Measurements from ENCODE around the gene PDE8A.
"Not testable (repeated sequence)": the region's sequence is repeated elsewhere in the genome, so short reads cannot be mapped to it uniquely, and the experiment has no call there.

The PDE8A gene

GRCh38 chr15:85005319-85005718 is 23.7 kb downstream of the PDE8A start:
- TF ChIP-seq POLR2A (IDR thresholded peaks at IDR 0.05; ENCODE audit: low read length): no peak
- TF ChIP-seq GATA1 (IDR thresholded peaks at IDR 0.05; ENCODE audit: low read depth, low read length): no peak
- no peak for DNase-seq

GRCh38 chr15:85005746-85006145 is 24.1 kb downstream of the PDE8A start:
- no peak for DNase-seq
- TF ChIP-seq GATA1 (IDR thresholded peaks at IDR 0.05; ENCODE audit: low read depth, low read length) (no peak), POLR2A (IDR thresholded peaks at IDR 0.05; ENCODE audit: low read length) (no peak)

GRCh38 chr15:85006201-85006600 is 24.5 kb downstream of the PDE8A start:
- no peak for DNase-seq
- no peak for TF ChIP-seq GATA1 (IDR thresholded peaks at IDR 0.05; ENCODE audit: low read depth, low read length)
- TF ChIP-seq POLR2A (IDR thresholded peaks at IDR 0.05; ENCODE audit: low read length): no peak

GRCh38 chr15:85006655-85007054 is 25.0 kb downstream of the PDE8A start:
- TF ChIP-seq POLR2A (IDR thresholded peaks at IDR 0.05; ENCODE audit: low read length) (no peak), GATA1 (IDR thresholded peaks at IDR 0.05; ENCODE audit: low read depth, low read length) (no peak)
- no peak for DNase-seq

- no peak for TF ChIP-seq POLR2A (IDR thresholded peaks at IDR 0.05; ENCODE audit: low read length)
- TF ChIP-seq GATA1 (IDR thresholded peaks at IDR 0.05; ENCODE audit: low read depth, low read length): no peak
These were observed 25.5 kb downstream of the PDE8A start for GRCh38 chr15:85007137-85007536.

GRCh38 chr15:85007741-85008397 is 26.2 kb downstream of the PDE8A start:
- no peak for TF ChIP-seq GATA1 (IDR thresholded peaks at IDR 0.05; ENCODE audit: low read depth, low read length)
- no peak for TF ChIP-seq POLR2A (IDR thresholded peaks at IDR 0.05; ENCODE audit: low read length)
- no peak for DNase-seq

More at GRCh38 chr15:85007137-85007536, 25.5 kb downstream of the PDE8A start:
- DNase-seq: no peak

GRCh38 chr15:85008474-85009260 is 27.0 kb downstream of the PDE8A start:
- no peak for TF ChIP-seq GATA1 (IDR thresholded peaks at IDR 0.05; ENCODE audit: low read depth, low read length)
- TF ChIP-seq POLR2A (IDR thresholded peaks at IDR 0.05; ENCODE audit: low read length): no peak
- no peak for DNase-seq

GRCh38 chr15:85009435-85009834 is 27.8 kb downstream of the PDE8A start:
- TF ChIP-seq GATA1 (IDR thresholded peaks at IDR 0.05; ENCODE audit: low read depth, low read length) (no peak), POLR2A (IDR thresholded peaks at IDR 0.05; ENCODE audit: low read length) (no peak)
- no peak for DNase-seq

GRCh38 chr15:85010071-85010385 is 28.4 kb downstream of the PDE8A start:
- no peak for TF ChIP-seq GATA1 (IDR thresholded peaks at IDR 0.05; ENCODE audit: low read depth, low read length)
- no peak for TF ChIP-seq POLR2A (IDR thresholded peaks at IDR 0.05; ENCODE audit: low read length)
- no peak for DNase-seq

- DNase-seq: no peak
- TF ChIP-seq GATA1 (IDR thresholded peaks at IDR 0.05; ENCODE audit: low read depth, low read length): no peak
- TF ChIP-seq POLR2A (IDR thresholded peaks at IDR 0.05; ENCODE audit: low read length): no peak
These were observed 28.9 kb downstream of the PDE8A start for GRCh38 chr15:85010386-85011159.

GRCh38 chr15:85011160-85011571 is 29.5 kb downstream of the PDE8A start:
- TF ChIP-seq POLR2A (IDR thresholded peaks at IDR 0.05; ENCODE audit: low read length): no peak
- no peak for TF ChIP-seq GATA1 (IDR thresholded peaks at IDR 0.05; ENCODE audit: low read depth, low read length)
- DNase-seq: no peak

GRCh38 chr15:85011724-85012123 is 30.1 kb downstream of the PDE8A start:
- DNase-seq: not testable (repeated sequence)

- DNase-seq: no peak
- TF ChIP-seq POLR2A (IDR thresholded peaks at IDR 0.05; ENCODE audit: low read length) (no peak), GATA1 (IDR thresholded peaks at IDR 0.05; ENCODE audit: low read depth, low read length) (no peak)
These were observed 32.1 kb downstream of the PDE8A start for GRCh38 chr15:85013785-85014184.

- no peak for DNase-seq
- TF ChIP-seq GATA1 (IDR thresholded peaks at IDR 0.05; ENCODE audit: low read depth, low read length): no peak
- no peak for TF ChIP-seq POLR2A (IDR thresholded peaks at IDR 0.05; ENCODE audit: low read length)
These were observed 33.3 kb downstream of the PDE8A start for GRCh38 chr15:85014932-85015331.
